Stimulated activated naive CD8-positive, alpha-beta T cell treated with anti-CD3 and anti-CD28 coated beads, Interleukin-15, amount 100 ng/mL, for 72 hours (primary cell): ENCODE results near the gene NGB.
"Not testable (repeated sequence)": the region's sequence is repeated elsewhere in the genome, so short reads cannot be mapped to it uniquely, and the experiment has no call there.

Experiments used
- ATAC-seq: fragments of 150-1000 bp; cut with Tn5 transposase; 2 replicates; pipeline ENCODE4 v1.10.0; 2021; ENCODE audit warnings: mild to moderate bottlenecking, moderate library complexity
- DNase-seq, 2 donors: peaks; one replicate each; pipeline ENCODE4 v3.0.0; 2021 to 2022
- H3K27ac Mint-ChIP-seq, 2 donors: one replicate each; pipeline ENCODE4 v1.8.0; 2022; ENCODE audit warnings: mild to moderate bottlenecking in 2 of 2, mixed read lengths in 2 of 2, moderate library complexity in 2 of 2
- H3K27me3 Mint-ChIP-seq: one replicate; pipeline ENCODE4 v1.8.0; 2022; ENCODE audit warnings: mixed read lengths
- H3K4me1 Mint-ChIP-seq: one replicate; pipeline ENCODE4 v1.8.0; 2022; ENCODE audit warnings: mild to moderate bottlenecking, mixed read lengths
- H3K4me3 Mint-ChIP-seq, 2 donors: one replicate each; pipeline ENCODE4 v1.8.0; 2022; ENCODE audit warnings: mild to moderate bottlenecking in 2 of 2, mixed read lengths in 2 of 2, moderate library complexity in 1 of 2
- H3K9me3 Mint-ChIP-seq, 2 donors: one replicate each; pipeline ENCODE4 v1.8.0; 2022; ENCODE audit warnings: mixed read lengths in 2 of 2

NGB gene

GRCh38 chr14:77305696-77306095 is 34.7 kb upstream of the NGB start:
- Mint-ChIP-seq H3K27me3 (no peaks in the 10 kb centered on the region), H3K4me3 (no peak overlapping the region)

GRCh38 chr14:77303417-77304156 is 32.6 kb upstream of the NGB start:
- H3K27ac Mint-ChIP-seq: peak overlapping the region; percentile 23 to 99
- H3K4me1 Mint-ChIP-seq: peaks cover 13% of the 10 kb centered on the region
- peak overlapping the region; percentile 2 to 81 for H3K4me3 Mint-ChIP-seq
- no peaks in the 10 kb centered on the region for H3K9me3 Mint-ChIP-seq
- ATAC-seq: peak; percentile 80
- peak in 1 of 2 donors; percentile 63 for DNase-seq
- H3K27me3 Mint-ChIP-seq: no peaks in the 10 kb centered on the region

More at GRCh38 chr14:77305696-77306095, 34.7 kb upstream of the NGB start:
- H3K9me3 Mint-ChIP-seq: no peaks in the 10 kb centered on the region
- H3K4me1 Mint-ChIP-seq: peaks cover 13% of the 10 kb centered on the region
- ATAC-seq: no peak
- H3K27ac Mint-ChIP-seq: no peak overlapping the region
- no peak for DNase-seq

GRCh38 chr14:77302926-77303325 is 31.9 kb upstream of the NGB start:
- Mint-ChIP-seq H3K4me1 (peaks cover 13% of the 10 kb centered on the region), H3K27ac (peak overlapping the region; percentile 7 to 99), H3K4me3 (peak overlapping the region in 1 of 2 donors; percentile 81), H3K27me3 (no peaks in the 10 kb centered on the region), H3K9me3 (no peaks in the 10 kb centered on the region)
- ATAC-seq (peak; percentile 97), DNase-seq (peak; percentile 29 to 78)

- Mint-ChIP-seq H3K4me1 (peaks cover 13% of the 10 kb centered on the region), H3K9me3 (no peaks in the 10 kb centered on the region), H3K27me3 (no peaks in the 10 kb centered on the region), H3K4me3 (no peak overlapping the region), H3K27ac (no peak overlapping the region)
- ATAC-seq (no peak), DNase-seq (peak; percentile 41 to 60)
Observed at GRCh38 chr14:77301103-77301502, 30.1 kb upstream of the NGB start.

- H3K27me3 Mint-ChIP-seq: no peaks in the 10 kb centered on the region
- no peak for DNase-seq
Observed at GRCh38 chr14:77299771-77300170, 28.8 kb upstream of the NGB start.

GRCh38 chr14:77296906-77297305 is 25.9 kb upstream of the NGB start:
- no peaks in the 10 kb centered on the region for H3K4me1 Mint-ChIP-seq
- no peak overlapping the region for H3K27ac Mint-ChIP-seq

More at GRCh38 chr14:77299771-77300170, 28.8 kb upstream of the NGB start:
- H3K9me3 Mint-ChIP-seq: no peaks in the 10 kb centered on the region
- ATAC-seq: no peak
- peaks cover 13% of the 10 kb centered on the region for H3K4me1 Mint-ChIP-seq
- no peak overlapping the region for H3K4me3 Mint-ChIP-seq
- no peak overlapping the region for H3K27ac Mint-ChIP-seq

GRCh38 chr14:77296155-77296554 is 25.1 kb upstream of the NGB start:
- no peaks in the 10 kb centered on the region for H3K27me3 Mint-ChIP-seq
- no peaks in the 10 kb centered on the region for H3K9me3 Mint-ChIP-seq
- DNase-seq: no peak
- no peaks in the 10 kb centered on the region for H3K4me1 Mint-ChIP-seq
- ATAC-seq: no peak
- H3K4me3 Mint-ChIP-seq: no peak overlapping the region
- no peak overlapping the region for H3K27ac Mint-ChIP-seq

More at GRCh38 chr14:77296906-77297305, 25.9 kb upstream of the NGB start:
- Mint-ChIP-seq H3K4me3 (no peak overlapping the region), H3K27me3 (no peaks in the 10 kb centered on the region), H3K9me3 (no peaks in the 10 kb centered on the region)
- DNase-seq (no peak), ATAC-seq (no peak)

GRCh38 chr14:77290705-77291104 is 19.7 kb upstream of the NGB start:
- DNase-seq (no peak), ATAC-seq (no peak)
- no peaks in the 10 kb centered on the region for H3K4me1 Mint-ChIP-seq
- H3K9me3 Mint-ChIP-seq: no peaks in the 10 kb centered on the region
- no peak overlapping the region for H3K4me3 Mint-ChIP-seq
- no peak overlapping the region for H3K27ac Mint-ChIP-seq
- no peaks in the 10 kb centered on the region for H3K27me3 Mint-ChIP-seq

GRCh38 chr14:77286576-77286975 is 15.6 kb upstream of the NGB start:
- no peak for DNase-seq
- H3K9me3 Mint-ChIP-seq: no peaks in the 10 kb centered on the region
- no peaks in the 10 kb centered on the region for H3K4me1 Mint-ChIP-seq
- no peak overlapping the region for H3K4me3 Mint-ChIP-seq
- ATAC-seq: no peak
- H3K27me3 Mint-ChIP-seq: no peaks in the 10 kb centered on the region
- H3K27ac Mint-ChIP-seq: no peak overlapping the region

GRCh38 chr14:77284466-77284865 is 13.5 kb upstream of the NGB start:
- ATAC-seq (no peak), DNase-seq (no peak)
- Mint-ChIP-seq H3K4me1 (no peaks in the 10 kb centered on the region), H3K9me3 (no peaks in the 10 kb centered on the region), H3K27me3 (no peaks in the 10 kb centered on the region), H3K4me3 (no peak overlapping the region), H3K27ac (no peak overlapping the region)

GRCh38 chr14:77284066-77284465 is 13.1 kb upstream of the NGB start:
- Mint-ChIP-seq H3K27me3 (no peaks in the 10 kb centered on the region), H3K27ac (no peak overlapping the region), H3K4me3 (no peak overlapping the region), H3K4me1 (no peaks in the 10 kb centered on the region), H3K9me3 (no peaks in the 10 kb centered on the region)
- DNase-seq: no peak
- no peak for ATAC-seq

- Mint-ChIP-seq H3K27ac (no peak overlapping the region), H3K4me1 (no peaks in the 10 kb centered on the region), H3K4me3 (no peak overlapping the region), H3K27me3 (no peaks in the 10 kb centered on the region), H3K9me3 (no peaks in the 10 kb centered on the region)
- ATAC-seq: no peak
- DNase-seq: no peak
Observed at GRCh38 chr14:77281852-77282410, 10.9 kb upstream of the NGB start.

- H3K4me1 Mint-ChIP-seq, ATAC-seq, H3K27me3 Mint-ChIP-seq, H3K9me3 Mint-ChIP-seq, H3K27ac Mint-ChIP-seq, DNase-seq, H3K4me3 Mint-ChIP-seq: not testable (repeated sequence)
Observed at GRCh38 chr14:77280921-77281320, 9.9 kb upstream of the NGB start.

- H3K27ac Mint-ChIP-seq: no peak overlapping the region
- no peaks in the 10 kb centered on the region for H3K27me3 Mint-ChIP-seq
- no peaks in the 10 kb centered on the region for H3K9me3 Mint-ChIP-seq
- DNase-seq (no peak), ATAC-seq (no peak)
- H3K4me3 Mint-ChIP-seq: no peak overlapping the region
- H3K4me1 Mint-ChIP-seq: no peaks in the 10 kb centered on the region
Observed at GRCh38 chr14:77279719-77280118, 8.7 kb upstream of the NGB start.

- DNase-seq (no peak), ATAC-seq (no peak)
- no peaks in the 10 kb centered on the region for H3K9me3 Mint-ChIP-seq
- peaks cover 1% of the 10 kb centered on the region for H3K27me3 Mint-ChIP-seq
- no peak overlapping the region for H3K27ac Mint-ChIP-seq
- H3K4me1 Mint-ChIP-seq: no peaks in the 10 kb centered on the region
- H3K4me3 Mint-ChIP-seq: no peak overlapping the region
Observed at GRCh38 chr14:77278461-77279230, 7.6 kb upstream of the NGB start.

GRCh38 chr14:77276959-77277358 is 6.0 kb upstream of the NGB start:
- ATAC-seq (no peak), DNase-seq (no peak)
- Mint-ChIP-seq H3K27ac (no peak overlapping the region), H3K4me1 (no peaks in the 10 kb centered on the region), H3K4me3 (no peak overlapping the region), H3K27me3 (peaks cover 18% of the 10 kb centered on the region), H3K9me3 (no peaks in the 10 kb centered on the region)
